DND-41 (cell line): ENCODE data around the gene TBC1D23.

Experiments used
- CTCF ChIP-seq: IDR thresholded peaks from 2 replicates; pipeline ENCODE4 v1.5.1; 2012; ENCODE audit warnings: borderline replicate concordance, low read length, moderate library complexity, mild to moderate bottlenecking; ENCODE audit not compliant: poor library complexity, severe bottlenecking; ENCODE audit errors: extremely low read depth
- EZH2 ChIP-seq: IDR thresholded peaks from 3 replicates; pipeline ENCODE4 v1.6.1; 2012; ENCODE audit warnings: borderline replicate concordance, low read depth, mild to moderate bottlenecking, moderate library complexity, low read length, inconsistent platforms; ENCODE audit not compliant: severe bottlenecking

DNA sequence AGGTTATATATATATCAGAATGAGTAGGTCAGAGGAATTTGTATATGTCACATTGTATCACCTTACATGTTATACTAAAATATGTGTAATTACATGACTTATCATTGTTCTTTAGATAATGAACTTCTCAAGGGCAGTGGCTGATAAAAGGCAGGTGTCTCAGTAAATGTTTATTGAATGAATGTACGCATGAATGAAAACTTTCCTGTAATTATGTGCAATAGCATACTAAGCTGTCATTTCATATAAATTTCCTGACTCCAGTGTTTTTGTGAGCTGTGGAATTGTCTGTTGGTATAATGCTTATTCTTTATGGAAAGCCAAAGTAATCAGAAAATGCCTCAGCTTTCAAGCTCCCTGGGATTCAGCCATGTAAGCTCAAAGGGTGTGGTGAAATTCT lies 4.2 kb downstream of the TBC1D23 start:
- TF ChIP-seq CTCF (no peak), EZH2 (no peak)
